Skeletal muscle satellite cell (primary cell): ENCODE data around the gene THRB.

Experiments
- H3K27me3 ChIP-seq: 2 replicates; pipeline ENCODE4 v1.7.0; 2013; ENCODE audit warnings: low read length; ENCODE audit not compliant: control insufficient read depth, insufficient read depth
- H3K36me3 ChIP-seq: 2 replicates; pipeline ENCODE4 v1.7.0; 2013; ENCODE audit warnings: mild to moderate bottlenecking, control low read depth, low read length; ENCODE audit not compliant: insufficient read depth
- H3K4me1 ChIP-seq: 2 replicates; pipeline ENCODE4 v1.7.0; 2013; ENCODE audit warnings: low read length; ENCODE audit not compliant: control insufficient read depth, insufficient read depth
- H3K4me2 ChIP-seq: 2 replicates; pipeline ENCODE4 v1.7.0; 2013; ENCODE audit warnings: mild to moderate bottlenecking, low read length
- H3K4me3 ChIP-seq: 2 replicates; pipeline ENCODE4 v1.7.0; 2013; ENCODE audit warnings: low read length
- H3K9ac ChIP-seq: 2 replicates; pipeline ENCODE4 v1.7.0; 2013; ENCODE audit warnings: mild to moderate bottlenecking, low read depth, low read length, moderate library complexity
- H3K9me3 ChIP-seq: replicated peaks from 2 replicates; pipeline ENCODE4 v1.7.0; 2013; ENCODE audit warnings: mild to moderate bottlenecking, control low read depth, low read length

The THRB gene

DNA sequence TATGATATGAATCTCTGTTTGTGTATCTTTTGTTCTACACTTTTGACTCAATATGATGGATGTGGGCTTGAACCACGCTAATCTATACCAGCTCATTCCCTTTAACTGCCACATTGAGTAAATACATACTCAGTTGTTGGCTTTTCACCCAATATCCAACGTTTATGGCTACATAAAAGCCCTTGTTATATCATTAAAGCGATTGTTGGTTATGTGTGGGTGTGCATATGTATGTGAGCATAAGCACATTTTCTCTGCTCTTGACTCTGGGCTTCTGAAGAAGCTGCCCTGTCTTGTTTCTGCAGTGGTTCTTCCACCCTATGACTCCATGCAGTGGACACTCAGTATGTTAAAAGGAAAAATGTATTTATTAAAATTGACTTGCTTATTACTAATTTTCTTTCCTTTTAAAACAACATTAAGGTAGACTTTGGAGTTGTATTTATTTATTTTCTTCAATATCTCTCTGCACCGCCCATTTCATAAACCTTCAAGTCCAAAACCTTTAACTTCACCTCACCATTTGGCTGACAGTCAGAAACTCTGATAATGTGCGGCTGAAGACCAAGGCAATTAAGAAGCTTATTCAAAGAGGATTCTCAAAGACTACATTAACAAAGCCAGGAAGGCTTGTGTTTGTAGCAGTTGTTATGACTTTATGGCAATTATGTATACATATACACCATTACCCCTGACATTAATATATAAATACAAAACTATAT is 156.1 kb downstream of the THRB start:
- H3K27me3 ChIP-seq = no peaks in the 10 kb centered on the region
- no peak overlapping the region for H3K4me3 ChIP-seq
- H3K9me3 ChIP-seq = no peaks in the 10 kb centered on the region
- H3K9ac ChIP-seq = no peak overlapping the region
- no peaks in the 10 kb centered on the region for H3K36me3 ChIP-seq
- H3K4me1 ChIP-seq = peaks cover 9% of the 10 kb centered on the region
- no peak overlapping the region for H3K4me2 ChIP-seq

DNA sequence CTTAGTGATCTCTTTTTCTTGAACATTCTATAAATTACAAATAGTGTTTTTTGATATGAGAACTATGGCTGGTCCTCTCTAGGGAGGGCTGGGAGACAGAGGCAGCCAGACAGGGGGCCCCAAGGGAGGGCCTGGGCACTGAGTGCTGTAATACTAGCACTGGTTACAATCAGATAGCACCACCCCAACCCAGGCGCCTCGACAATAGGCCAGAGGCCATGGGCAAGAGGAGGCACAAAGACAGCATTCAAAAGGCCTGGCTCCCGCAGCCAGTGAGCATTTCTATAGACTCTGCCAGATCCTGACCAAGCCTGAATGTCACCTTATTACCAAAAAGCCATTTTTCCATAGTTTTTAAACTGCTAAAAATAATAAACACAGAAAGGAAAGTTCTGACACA is 158.5 kb downstream of the THRB start:
- H3K4me3 ChIP-seq = no peak overlapping the region
- no peak overlapping the region for H3K9ac ChIP-seq
- no peak overlapping the region for H3K4me2 ChIP-seq
- no peaks in the 10 kb centered on the region for H3K4me1 ChIP-seq
- no peaks in the 10 kb centered on the region for H3K36me3 ChIP-seq
- no peaks in the 10 kb centered on the region for H3K9me3 ChIP-seq
- H3K27me3 ChIP-seq = no peaks in the 10 kb centered on the region

DNA sequence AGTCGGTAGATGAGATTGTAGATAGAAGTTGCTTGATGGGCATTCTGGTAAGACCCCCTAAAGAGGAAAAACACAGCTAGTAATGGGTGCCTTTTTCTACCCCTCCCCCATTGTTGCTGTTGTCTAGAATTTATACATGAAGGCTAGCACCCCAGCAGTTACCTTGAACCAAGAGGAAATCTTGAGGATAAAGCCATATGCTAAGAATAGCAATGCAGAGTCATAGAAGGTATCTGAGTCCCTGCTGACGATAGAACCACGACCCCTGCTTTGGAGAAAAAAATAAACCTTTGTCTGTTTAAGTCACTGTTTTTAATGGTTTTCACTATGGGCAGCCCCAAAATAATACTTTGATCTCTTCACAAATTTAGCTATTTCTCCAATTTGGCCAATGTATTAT is 162.6 kb downstream of the THRB start:
- no peaks in the 10 kb centered on the region for H3K4me1 ChIP-seq
- no peaks in the 10 kb centered on the region for H3K36me3 ChIP-seq
- no peaks in the 10 kb centered on the region for H3K27me3 ChIP-seq
- no peak overlapping the region for H3K4me2 ChIP-seq
- H3K9ac ChIP-seq = no peak overlapping the region
- no peak overlapping the region for H3K4me3 ChIP-seq
- H3K9me3 ChIP-seq = no peaks in the 10 kb centered on the region

DNA sequence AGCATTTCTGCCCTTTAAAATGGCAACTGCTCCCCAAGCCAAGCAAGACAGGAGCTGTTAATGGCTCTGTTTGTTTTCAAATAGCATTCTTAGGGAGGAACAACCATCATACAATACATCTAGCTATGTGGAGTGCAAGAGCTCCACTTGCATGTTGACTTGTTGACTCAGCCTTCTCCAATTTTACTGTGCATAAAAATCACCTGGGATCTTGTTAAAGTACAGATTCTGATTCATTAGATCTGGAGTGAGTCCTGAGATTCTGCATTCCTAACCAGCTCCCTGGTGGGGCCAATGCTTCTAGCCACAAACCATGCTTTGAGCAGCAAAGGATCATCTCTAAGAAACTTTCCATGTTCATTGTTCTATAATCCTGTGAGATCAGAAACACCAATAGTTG is 171.4 kb downstream of the THRB start:
- Histone ChIP-seq H3K36me3 (no peaks in the 10 kb centered on the region), H3K9me3 (peaks cover 11% of the 10 kb centered on the region), H3K4me3 (no peak overlapping the region), H3K4me2 (no peak overlapping the region), H3K9ac (no peak overlapping the region), H3K27me3 (no peaks in the 10 kb centered on the region), H3K4me1 (no peaks in the 10 kb centered on the region)

DNA sequence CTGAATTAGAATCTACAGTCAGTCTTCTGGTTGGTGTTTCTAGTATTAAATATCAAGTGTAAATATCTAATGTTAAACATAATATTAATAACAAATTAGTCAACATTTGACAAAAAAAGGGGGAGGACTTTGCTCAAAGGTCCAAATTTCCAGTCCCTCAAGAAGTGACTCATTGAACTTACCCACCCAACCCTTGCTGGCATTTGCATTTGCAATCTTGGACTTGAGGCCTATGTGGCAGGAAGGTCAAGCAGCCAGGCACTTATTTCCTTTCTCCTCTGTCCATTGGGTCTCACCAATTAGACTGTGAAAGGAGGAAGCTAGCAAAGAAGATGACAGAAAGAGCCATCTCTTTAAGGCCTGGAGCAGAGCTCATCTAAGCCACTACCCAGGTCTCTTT is 174.0 kb downstream of the THRB start:
- H3K9ac ChIP-seq = no peak overlapping the region
- H3K4me3 ChIP-seq = no peak overlapping the region
- H3K36me3 ChIP-seq = no peaks in the 10 kb centered on the region
- H3K4me1 ChIP-seq = peaks cover 14% of the 10 kb centered on the region
- no peaks in the 10 kb centered on the region for H3K27me3 ChIP-seq
- H3K9me3 ChIP-seq = peaks cover 13% of the 10 kb centered on the region
- H3K4me2 ChIP-seq = no peak overlapping the region

DNA sequence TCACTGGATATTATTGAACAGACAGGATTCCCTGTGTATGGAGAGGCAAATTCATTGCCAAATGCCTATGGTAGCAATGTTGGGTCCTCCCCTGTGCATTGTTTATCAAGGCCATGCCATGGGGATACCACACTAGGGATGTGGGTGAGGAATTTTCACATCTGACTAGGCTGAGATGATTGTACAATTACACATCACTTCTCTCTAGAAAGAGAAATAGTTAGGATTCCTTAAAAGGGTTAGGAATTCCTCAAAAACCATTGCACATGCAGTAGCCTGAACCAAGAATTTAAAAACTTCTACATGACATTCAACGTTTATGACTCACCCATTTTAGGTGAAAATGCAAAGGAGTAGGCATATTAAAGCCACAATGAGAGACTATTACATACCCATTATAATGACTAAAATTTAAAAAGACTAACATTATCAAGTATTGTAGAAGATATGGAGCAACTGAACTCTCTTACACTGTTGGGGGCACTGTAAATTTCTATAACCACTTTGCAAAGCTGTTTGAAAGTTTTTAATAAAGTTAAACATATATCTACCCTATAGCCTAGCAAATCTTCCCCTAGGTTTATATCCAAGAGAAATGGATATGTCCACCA is 175.9 kb downstream of the THRB start:
- peaks cover 13% of the 10 kb centered on the region for H3K9me3 ChIP-seq
- no peak overlapping the region for H3K9ac ChIP-seq
- no peaks in the 10 kb centered on the region for H3K27me3 ChIP-seq
- H3K4me2 ChIP-seq = no peak overlapping the region
- H3K4me1 ChIP-seq = peaks cover 14% of the 10 kb centered on the region
- H3K36me3 ChIP-seq = no peaks in the 10 kb centered on the region
- no peak overlapping the region for H3K4me3 ChIP-seq

DNA sequence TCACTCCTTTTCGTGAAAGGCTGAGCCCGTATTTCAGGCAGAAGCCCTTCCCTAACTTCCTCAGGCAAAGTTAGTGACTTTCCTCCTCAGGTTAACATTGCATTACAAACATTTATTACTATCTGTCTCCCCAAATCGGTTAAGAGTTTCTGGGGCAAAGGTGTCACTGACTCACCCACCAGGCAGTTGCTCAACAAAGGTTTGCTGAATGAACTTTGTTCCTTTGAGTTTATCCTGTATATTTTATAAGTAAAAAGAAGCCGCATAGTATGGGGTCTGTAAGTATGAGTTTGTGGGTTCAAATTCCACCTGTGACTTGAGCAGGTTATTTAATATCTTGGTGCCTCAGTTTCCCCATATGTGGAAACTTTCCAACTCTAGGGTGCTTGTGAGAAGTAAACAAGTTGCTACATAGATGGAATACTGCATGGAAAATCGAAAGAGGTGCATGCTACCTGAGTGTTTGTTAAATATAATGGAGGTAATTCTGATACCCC is 177.7 kb downstream of the THRB start:
- Histone ChIP-seq H3K4me2 (no peak overlapping the region), H3K36me3 (no peaks in the 10 kb centered on the region), H3K27me3 (no peaks in the 10 kb centered on the region), H3K4me1 (peaks cover 14% of the 10 kb centered on the region), H3K4me3 (no peak overlapping the region), H3K9ac (no peak overlapping the region), H3K9me3 (peaks cover 13% of the 10 kb centered on the region)

DNA sequence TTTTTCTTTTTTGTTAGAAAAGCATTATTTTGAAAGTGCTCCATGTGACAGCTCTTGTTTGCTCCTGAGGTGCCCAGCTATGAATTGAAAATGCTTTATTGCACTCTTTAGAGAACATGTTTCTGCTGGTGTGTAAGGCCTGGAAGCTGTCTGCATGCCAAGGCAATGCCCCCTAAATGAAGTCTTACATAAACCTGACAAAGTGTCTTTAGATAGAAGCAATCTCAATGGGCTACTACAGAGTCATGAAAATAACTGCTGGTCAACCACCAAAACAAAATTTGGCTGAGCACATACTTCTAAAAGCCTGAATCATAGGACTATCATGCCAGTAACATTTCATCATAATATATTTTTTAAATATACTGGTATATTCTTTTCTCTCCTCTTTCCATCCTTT is 178.7 kb downstream of the THRB start:
- Histone ChIP-seq H3K36me3 (no peaks in the 10 kb centered on the region), H3K9ac (no peak overlapping the region), H3K4me1 (peaks cover 14% of the 10 kb centered on the region), H3K27me3 (no peaks in the 10 kb centered on the region), H3K4me2 (no peak overlapping the region), H3K4me3 (no peak overlapping the region), H3K9me3 (peaks cover 13% of the 10 kb centered on the region)

DNA sequence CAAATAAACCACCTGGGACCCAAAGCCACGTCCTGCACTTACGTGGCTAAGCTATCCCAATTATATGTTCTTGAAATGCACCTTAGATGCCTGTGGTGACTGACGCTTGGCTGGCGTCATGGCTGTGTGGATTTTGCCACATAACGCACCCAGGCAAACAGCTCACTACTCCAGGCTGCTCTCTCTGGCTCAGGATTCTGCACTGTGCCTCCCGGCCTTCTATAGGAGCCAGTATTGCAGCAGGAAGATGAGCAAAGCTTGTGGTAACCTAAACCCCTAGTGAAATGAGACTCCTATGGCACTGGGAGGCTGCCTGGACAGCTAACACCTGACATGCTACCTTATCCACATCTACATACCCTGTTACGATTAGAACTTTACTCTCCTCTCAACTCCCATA is 179.3 kb downstream of the THRB start:
- no peaks in the 10 kb centered on the region for H3K27me3 ChIP-seq
- H3K4me3 ChIP-seq = no peak overlapping the region
- H3K4me2 ChIP-seq = no peak overlapping the region
- no peak overlapping the region for H3K9ac ChIP-seq
- no peaks in the 10 kb centered on the region for H3K36me3 ChIP-seq
- H3K9me3 ChIP-seq = peaks cover 13% of the 10 kb centered on the region
- peaks cover 14% of the 10 kb centered on the region for H3K4me1 ChIP-seq

DNA sequence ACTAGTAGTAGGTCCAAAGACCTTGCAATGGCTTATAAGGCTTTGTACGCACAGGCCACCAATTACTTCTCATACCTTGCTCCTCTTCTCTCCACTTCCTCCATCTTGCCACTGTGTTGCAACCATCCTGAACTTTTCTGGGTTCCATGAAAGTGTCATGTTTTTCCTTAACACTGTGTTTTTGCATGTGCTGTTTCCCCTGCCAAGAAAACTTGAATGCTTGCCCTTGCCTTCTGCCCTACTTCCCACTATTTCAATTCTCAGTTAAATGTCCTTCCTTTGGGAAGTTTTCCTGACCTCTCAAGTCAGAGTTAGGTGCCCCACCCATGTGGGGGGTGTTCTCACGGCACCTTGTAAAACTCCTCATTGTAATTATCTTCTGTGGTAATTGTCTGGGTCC is 182.8 kb downstream of the THRB start:
- H3K4me1 ChIP-seq = peaks cover 12% of the 10 kb centered on the region
- H3K4me2 ChIP-seq = no peak overlapping the region
- H3K9me3 ChIP-seq = no peaks in the 10 kb centered on the region
- H3K4me3 ChIP-seq = no peak overlapping the region
- no peaks in the 10 kb centered on the region for H3K36me3 ChIP-seq
- no peak overlapping the region for H3K9ac ChIP-seq
- no peaks in the 10 kb centered on the region for H3K27me3 ChIP-seq

DNA sequence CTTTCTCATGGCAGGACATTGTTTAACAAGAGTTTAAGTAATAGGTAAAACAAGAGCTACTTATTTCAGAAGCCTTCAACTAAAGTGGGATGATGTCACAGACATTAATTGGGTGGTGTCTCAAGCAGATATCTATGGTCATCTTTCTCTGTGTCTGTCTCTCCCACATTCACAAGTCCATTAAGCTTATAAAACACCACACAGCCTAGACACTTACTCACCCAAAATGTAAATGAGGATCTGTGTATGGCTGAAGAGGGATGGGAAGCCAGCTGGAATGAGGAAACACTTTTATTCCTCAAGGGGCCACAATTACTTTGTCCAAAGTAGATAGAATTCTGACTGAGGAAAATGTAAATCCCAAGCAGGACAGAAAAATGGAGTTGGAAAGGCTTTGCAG is 183.8 kb downstream of the THRB start:
- Histone ChIP-seq H3K4me3 (no peak overlapping the region), H3K9ac (no peak overlapping the region), H3K4me2 (no peak overlapping the region), H3K27me3 (no peaks in the 10 kb centered on the region), H3K9me3 (no peaks in the 10 kb centered on the region), H3K4me1 (peaks cover 4% of the 10 kb centered on the region), H3K36me3 (no peaks in the 10 kb centered on the region)

DNA sequence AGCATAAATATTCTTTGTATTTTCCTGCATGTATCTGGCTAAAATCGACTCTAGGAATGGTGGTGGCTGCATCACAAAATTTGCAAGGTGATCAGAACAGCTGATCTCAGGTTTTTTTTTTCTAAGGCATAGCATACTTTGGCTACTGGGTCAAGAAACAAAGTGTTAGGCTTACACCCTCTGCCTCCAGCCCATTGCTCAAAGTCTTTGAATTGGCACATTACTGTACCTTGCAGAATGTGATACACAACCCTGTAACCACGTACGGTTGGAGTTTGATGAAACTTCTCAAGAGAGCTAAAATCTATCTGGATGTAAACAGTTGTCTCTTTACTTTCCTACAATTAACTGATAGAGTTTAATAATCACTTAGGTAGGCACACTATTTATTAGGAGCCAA is 188.1 kb downstream of the THRB start:
- no peak overlapping the region for H3K4me2 ChIP-seq
- no peaks in the 10 kb centered on the region for H3K9me3 ChIP-seq
- no peak overlapping the region for H3K9ac ChIP-seq
- no peaks in the 10 kb centered on the region for H3K27me3 ChIP-seq
- peaks cover 5% of the 10 kb centered on the region for H3K4me1 ChIP-seq
- H3K4me3 ChIP-seq = no peak overlapping the region
- H3K36me3 ChIP-seq = no peaks in the 10 kb centered on the region
